Upper lobe of left lung (tissue), 4 donors: Measurements from ENCODE around the gene AP3D1.

Source experiments
- EP300 ChIP-seq, 4 donors: sonication (generic); formaldehyde crosslinking; IDR thresholded peaks; one replicate each; pipeline ENCODE4 v1.5.1; 2017; ENCODE audit warnings: antibody characterized with exemption in 4 of 4, control low read depth in 2 of 4
- POLR2A ChIP-seq, 4 donors: fragments of 450-650 bp; IDR thresholded peaks; one replicate each; pipeline ENCODE4 v1.5.1; 2016 to 2017; ENCODE audit warnings: antibody characterized with exemption in 4 of 4, mild to moderate bottlenecking in 2 of 4
- POLR2AphosphoS5 ChIP-seq, 2 donors: sonication (generic); formaldehyde crosslinking; IDR thresholded peaks; one replicate each; pipeline ENCODE4 v1.5.1; 2017; ENCODE audit warnings: antibody characterized with exemption in 2 of 2
- TF ChIP-seq, protein P1 (sequence below), 6 experiments: fragments of 450-650 bp in 4 of 6; fragments of 200-600 bp in 2 of 6; sonication (generic) in 2 of 6; IDR thresholded peaks; one replicate each; pipeline ENCODE4 v1.5.1; 2016 to 2019; ENCODE audit warnings: antibody characterized with exemption in 6 of 6

DNA sequence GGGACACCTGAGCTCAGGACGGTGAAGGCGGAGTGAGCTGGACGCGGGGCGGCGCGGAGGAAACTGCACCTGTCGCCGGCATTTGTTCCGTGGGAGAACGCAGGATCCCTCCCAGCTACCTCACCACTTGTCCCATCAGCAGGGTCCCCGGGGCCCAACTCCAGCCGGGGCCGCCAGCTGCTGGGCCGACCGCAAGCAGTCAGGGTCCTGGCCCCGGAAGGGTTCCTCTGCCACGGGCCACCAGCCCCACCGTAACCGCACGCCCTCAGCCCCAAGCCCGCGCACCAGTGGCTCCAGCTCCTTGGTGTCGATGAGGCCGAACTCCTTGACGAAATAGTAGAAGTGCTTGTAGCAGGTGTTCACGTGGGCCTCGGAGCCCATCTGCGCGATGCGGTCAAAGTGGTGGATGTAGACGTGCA lies 74.8 kb downstream of the AP3D1 start:
- TF ChIP-seq POLR2AphosphoS5 (IDR thresholded peaks at IDR 0.05), result no peak
- TF ChIP-seq POLR2A (IDR thresholded peaks at IDR 0.05), result no peak
- TF ChIP-seq, protein P1, sequence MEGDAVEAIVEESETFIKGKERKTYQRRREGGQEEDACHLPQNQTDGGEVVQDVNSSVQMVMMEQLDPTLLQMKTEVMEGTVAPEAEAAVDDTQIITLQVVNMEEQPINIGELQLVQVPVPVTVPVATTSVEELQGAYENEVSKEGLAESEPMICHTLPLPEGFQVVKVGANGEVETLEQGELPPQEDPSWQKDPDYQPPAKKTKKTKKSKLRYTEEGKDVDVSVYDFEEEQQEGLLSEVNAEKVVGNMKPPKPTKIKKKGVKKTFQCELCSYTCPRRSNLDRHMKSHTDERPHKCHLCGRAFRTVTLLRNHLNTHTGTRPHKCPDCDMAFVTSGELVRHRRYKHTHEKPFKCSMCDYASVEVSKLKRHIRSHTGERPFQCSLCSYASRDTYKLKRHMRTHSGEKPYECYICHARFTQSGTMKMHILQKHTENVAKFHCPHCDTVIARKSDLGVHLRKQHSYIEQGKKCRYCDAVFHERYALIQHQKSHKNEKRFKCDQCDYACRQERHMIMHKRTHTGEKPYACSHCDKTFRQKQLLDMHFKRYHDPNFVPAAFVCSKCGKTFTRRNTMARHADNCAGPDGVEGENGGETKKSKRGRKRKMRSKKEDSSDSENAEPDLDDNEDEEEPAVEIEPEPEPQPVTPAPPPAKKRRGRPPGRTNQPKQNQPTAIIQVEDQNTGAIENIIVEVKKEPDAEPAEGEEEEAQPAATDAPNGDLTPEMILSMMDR (IDR thresholded peaks at IDR 0.05), result no peak
- TF ChIP-seq EP300 (IDR thresholded peaks at IDR 0.05), result no peak
